WERI-Rb-1 (cell line): ENCODE measurements around the gene DCUN1D5.

ENCODE experiments used
- DNase-seq: peaks from one replicate; pipeline ENCODE4 v3.0.0-alpha.2; 2020
- H3K27ac ChIP-seq: fragments of 250-450 bp; sonication (Bioruptor Pico); 2 replicates; pipeline ENCODE4 v1.5.1; 2020; ENCODE audit warnings: mild to moderate bottlenecking, moderate library complexity
- H3K27me3 ChIP-seq: fragments of 250-450 bp; sonication (Bioruptor Pico); 2 replicates; pipeline ENCODE4 v1.5.1; 2021; ENCODE audit warnings: mild to moderate bottlenecking, low read depth, moderate library complexity; ENCODE audit not compliant: insufficient read depth, severe bottlenecking
- H3K36me3 ChIP-seq: fragments of 250-450 bp; sonication (Bioruptor Pico); 2 replicates; pipeline ENCODE4 v1.5.1; 2020; ENCODE audit warnings: mild to moderate bottlenecking, moderate library complexity
- H3K4me3 ChIP-seq: 2 replicates; pipeline ENCODE4 v1.5.1; 2011; ENCODE audit warnings: low read depth, mild to moderate bottlenecking, control low read depth, low read length
- H3K9me3 ChIP-seq: fragments of 250-450 bp; sonication (Bioruptor Pico); 2 replicates; pipeline ENCODE4 v1.5.1; 2021; ENCODE audit warnings: mild to moderate bottlenecking, moderate library complexity; ENCODE audit not compliant: severe bottlenecking
- TF ChIP-seq, protein P1 (sequence below): IDR thresholded peaks from 2 replicates; pipeline ENCODE4 v1.5.1; 2011; ENCODE audit warnings: low read depth, mild to moderate bottlenecking, control low read depth, inconsistent platforms, low read length

Gene DCUN1D5

GRCh38 chr11:103085758-103086365 is 6.1 kb downstream of the DCUN1D5 start:
- Histone ChIP-seq H3K27me3 (no peaks in the 10 kb centered on the region), H3K36me3 (peaks cover 49% of the 10 kb centered on the region), H3K27ac (no peak overlapping the region), H3K4me3 (no peak overlapping the region), H3K9me3 (no peaks in the 10 kb centered on the region)
- DNase-seq, result no peak
- TF ChIP-seq, protein P1, sequence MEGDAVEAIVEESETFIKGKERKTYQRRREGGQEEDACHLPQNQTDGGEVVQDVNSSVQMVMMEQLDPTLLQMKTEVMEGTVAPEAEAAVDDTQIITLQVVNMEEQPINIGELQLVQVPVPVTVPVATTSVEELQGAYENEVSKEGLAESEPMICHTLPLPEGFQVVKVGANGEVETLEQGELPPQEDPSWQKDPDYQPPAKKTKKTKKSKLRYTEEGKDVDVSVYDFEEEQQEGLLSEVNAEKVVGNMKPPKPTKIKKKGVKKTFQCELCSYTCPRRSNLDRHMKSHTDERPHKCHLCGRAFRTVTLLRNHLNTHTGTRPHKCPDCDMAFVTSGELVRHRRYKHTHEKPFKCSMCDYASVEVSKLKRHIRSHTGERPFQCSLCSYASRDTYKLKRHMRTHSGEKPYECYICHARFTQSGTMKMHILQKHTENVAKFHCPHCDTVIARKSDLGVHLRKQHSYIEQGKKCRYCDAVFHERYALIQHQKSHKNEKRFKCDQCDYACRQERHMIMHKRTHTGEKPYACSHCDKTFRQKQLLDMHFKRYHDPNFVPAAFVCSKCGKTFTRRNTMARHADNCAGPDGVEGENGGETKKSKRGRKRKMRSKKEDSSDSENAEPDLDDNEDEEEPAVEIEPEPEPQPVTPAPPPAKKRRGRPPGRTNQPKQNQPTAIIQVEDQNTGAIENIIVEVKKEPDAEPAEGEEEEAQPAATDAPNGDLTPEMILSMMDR, result no peak

DNA sequence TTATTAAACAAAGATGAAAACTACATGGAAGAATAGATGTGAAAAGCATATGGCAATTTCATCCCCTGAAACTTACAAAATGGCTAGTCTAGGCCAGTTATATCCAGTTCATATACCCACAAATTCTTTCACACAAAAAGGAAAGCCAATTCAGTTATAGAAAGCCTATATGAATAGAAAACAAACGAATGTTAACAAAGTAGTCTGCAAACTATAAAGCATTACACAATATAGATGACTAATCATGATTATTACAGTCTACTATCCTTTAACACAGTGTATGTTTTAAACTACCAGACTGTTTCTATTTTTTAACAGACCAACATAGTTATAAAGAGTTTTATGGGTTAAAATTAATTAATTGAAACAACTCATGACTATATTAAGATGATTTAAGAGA is 12.1 kb downstream of the DCUN1D5 start:
- no peak overlapping the region for H3K27ac ChIP-seq
- no peak for DNase-seq
- H3K36me3 ChIP-seq, result peaks cover 63% of the 10 kb centered on the region
- no peak overlapping the region for H3K4me3 ChIP-seq
- H3K9me3 ChIP-seq, result no peaks in the 10 kb centered on the region
- TF ChIP-seq, protein P1, result no peak
- H3K27me3 ChIP-seq, result no peaks in the 10 kb centered on the region

DNA sequence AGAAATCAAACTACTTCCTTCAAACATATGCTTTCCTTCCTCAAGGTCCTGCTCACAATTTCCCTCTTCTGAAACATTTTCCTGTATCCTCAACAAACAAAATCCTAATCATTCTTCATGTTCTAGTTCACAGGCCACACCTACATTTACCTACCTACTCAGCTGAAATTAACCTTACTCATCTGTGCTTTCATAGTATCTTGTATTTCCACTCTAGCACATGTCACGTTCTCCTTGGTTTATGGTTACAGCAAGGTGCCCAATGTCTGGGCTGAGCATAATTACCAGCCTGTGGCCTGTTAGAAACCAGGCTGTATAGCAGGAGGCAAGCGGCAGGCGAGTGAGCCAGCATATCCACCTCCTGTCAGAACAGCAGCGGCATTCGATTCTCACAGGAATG is 13.2 kb downstream of the DCUN1D5 start:
- Histone ChIP-seq H3K27ac (no peak overlapping the region), H3K36me3 (peaks cover 59% of the 10 kb centered on the region), H3K9me3 (no peaks in the 10 kb centered on the region), H3K27me3 (no peaks in the 10 kb centered on the region), H3K4me3 (no peak overlapping the region)
- no peak for DNase-seq
- TF ChIP-seq, protein P1, result no peak

DNA sequence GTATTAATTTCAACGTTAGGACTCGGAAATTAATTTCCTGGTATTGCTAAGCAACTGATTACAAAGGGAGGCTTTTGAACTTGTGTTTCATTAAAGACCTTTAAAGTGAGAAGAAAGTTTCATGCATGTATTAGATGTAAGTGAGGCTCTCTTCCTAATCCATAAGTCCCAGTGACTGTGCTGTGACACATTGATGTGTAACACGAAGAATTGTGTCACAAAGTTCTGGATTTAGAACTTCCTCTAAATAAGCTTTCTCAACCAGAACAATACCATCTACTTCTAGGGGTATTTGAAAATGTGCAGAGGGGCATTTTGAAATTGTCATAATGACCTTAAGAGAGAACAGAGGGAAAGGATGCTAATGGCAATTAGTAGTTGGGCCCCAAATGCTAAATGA is 14.4 kb downstream of the DCUN1D5 start:
- Histone ChIP-seq H3K27ac (no peak overlapping the region), H3K9me3 (no peaks in the 10 kb centered on the region), H3K4me3 (no peak overlapping the region), H3K36me3 (peaks cover 52% of the 10 kb centered on the region), H3K27me3 (no peaks in the 10 kb centered on the region)
- no peak for DNase-seq
- TF ChIP-seq, protein P1, result no peak

DNA sequence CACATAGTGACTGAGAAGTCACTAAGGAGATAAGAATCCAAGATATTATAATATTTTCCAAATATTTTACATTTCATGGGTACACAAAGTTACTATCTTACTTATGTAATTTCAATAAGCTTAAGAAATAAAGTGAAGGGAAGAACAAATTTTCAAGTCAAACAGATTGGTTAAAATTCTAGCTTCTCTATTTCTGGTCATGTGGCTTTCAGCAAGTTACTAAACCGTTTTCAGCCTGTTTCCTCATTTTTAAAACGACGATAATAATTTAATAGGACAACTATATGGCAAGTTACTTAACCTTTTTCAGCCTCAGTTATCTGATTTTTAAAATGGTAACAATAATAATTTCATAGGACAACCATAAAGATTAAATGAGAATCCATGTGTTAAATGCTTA is 15.6 kb downstream of the DCUN1D5 start:
- Histone ChIP-seq H3K27ac (no peak overlapping the region), H3K9me3 (no peaks in the 10 kb centered on the region), H3K36me3 (peaks cover 50% of the 10 kb centered on the region), H3K4me3 (no peak overlapping the region), H3K27me3 (no peaks in the 10 kb centered on the region)
- no peak for DNase-seq
- TF ChIP-seq, protein P1, result no peak

DNA sequence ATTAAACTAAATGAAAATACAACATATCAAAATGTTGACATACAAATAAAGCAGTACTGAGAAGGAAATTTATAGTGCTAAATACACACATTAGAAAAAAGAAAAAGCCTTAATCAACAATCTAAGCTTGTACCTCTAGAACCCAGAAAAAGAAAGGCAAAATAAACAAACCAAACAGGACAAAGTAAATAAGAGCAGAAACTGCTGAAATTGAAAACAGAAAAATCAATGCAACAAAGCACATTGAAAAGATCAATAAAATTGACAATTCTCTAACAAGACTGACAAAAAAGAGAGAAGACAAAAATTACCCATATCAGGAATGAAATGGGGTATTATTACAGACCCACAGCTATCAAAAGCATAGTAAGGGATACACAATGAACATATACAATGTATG is 21.0 kb downstream of the DCUN1D5 start:
- DNase-seq, result no peak
- TF ChIP-seq, protein P1, result no peak
- no peaks in the 10 kb centered on the region for H3K27me3 ChIP-seq
- H3K4me3 ChIP-seq, result no peak overlapping the region
- H3K9me3 ChIP-seq, result no peaks in the 10 kb centered on the region
- no peak overlapping the region for H3K27ac ChIP-seq
- peaks cover 14% of the 10 kb centered on the region for H3K36me3 ChIP-seq
